ENCODE data around the gene BBS7.

The BBS7 gene

GRCh38 chr4:121806411-121806810 lies 63.9 kb downstream of the BBS7 start:
- no peak overlapping the region for H3K4me3 ChIP-seq (ENCODE audit: low read depth, low read length)
- no peak for DNase-seq (ENCODE audit: low read depth)
- TF ChIP-seq CTCF (IDR thresholded peaks at IDR 0.05; ENCODE audit: insufficient read depth, low read depth, low read length, missing control alignments), result no peak

DNA sequence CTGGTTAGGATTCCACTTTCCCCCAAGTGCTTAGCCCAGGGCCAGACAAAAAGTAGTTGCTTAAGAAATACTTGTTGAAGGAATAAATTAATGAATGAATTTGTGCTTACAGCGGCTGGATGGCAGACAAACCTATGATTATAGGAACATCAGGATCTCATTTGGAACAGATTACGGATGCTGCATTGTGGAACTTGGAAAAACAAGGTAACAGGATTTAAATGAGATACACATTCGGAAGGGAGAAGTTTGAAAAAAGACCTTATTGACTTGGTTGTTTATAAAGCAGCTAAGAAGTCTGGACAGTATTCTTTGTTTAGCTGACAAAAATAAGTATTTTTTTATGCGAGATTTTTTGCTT lies 68.6 kb downstream of the BBS7 start:
- no peak for DNase-seq (ENCODE audit: low read depth)
- H3K4me3 ChIP-seq (ENCODE audit: low read depth, low read length), result peak overlapping the region; percentile 96
- TF ChIP-seq CTCF (IDR thresholded peaks at IDR 0.05; ENCODE audit: insufficient read depth, low read depth, low read length, missing control alignments), result no peak

DNA sequence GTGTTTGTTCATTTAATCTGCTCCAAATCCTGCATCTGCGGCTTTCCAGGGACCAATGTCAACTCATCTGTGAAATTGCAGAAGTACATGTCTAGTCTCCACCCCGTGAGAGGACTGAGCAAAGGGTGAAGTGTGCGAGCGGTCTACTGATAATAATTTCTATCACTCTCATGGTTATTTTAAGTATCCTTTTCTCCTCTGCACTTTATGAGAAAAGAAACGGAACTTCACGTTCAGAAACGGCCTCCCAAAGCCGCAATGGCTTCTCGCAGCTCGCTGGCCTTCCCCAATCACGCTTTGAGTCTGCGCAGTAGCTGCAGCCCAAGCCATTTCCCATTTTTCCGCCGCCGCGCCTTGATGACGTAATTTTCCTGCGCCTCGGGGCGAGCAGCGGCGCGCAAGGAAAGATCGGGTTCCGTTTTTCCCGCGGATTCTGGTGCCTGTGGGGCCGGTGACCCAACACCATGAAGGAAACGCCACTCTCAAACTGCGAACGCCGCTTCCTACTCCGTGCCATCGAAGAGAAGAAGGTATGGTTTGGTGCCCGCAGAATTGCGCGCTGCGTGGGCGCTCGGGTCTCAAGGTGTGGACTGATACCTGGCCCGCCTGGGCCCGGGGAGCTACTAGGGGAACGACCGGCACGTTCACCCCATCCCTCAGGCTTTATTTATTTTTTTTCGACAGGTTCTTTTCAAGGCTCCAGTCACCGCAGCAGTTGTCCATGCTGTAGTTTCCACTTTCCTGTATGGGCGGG lies 69.1 kb downstream of the BBS7 start, which contains the start of gene EXOSC9:
Gene EXOSC9, plus strand, starts transcription at position 363 of the 754 bp plus-strand sequence. Its CDS starts 102 bp downstream, at position 465.
- TF ChIP-seq CTCF (IDR thresholded peaks at IDR 0.05; ENCODE audit: insufficient read depth, low read depth, low read length, missing control alignments), result no peak
- H3K4me3 ChIP-seq (ENCODE audit: low read depth, low read length), result peak within 1 kb of the TSS; percentile 96
- peak; percentile 97 for DNase-seq (ENCODE audit: low read depth)

- peak overlapping the region; percentile 96 for H3K4me3 ChIP-seq (ENCODE audit: low read depth, low read length)
- no peak for DNase-seq (ENCODE audit: low read depth)
- TF ChIP-seq CTCF (IDR thresholded peaks at IDR 0.05; ENCODE audit: insufficient read depth, low read depth, low read length, missing control alignments), result no peak
Measured at GRCh38 chr4:121800638-121800960, 69.7 kb downstream of the BBS7 start.

DNA sequence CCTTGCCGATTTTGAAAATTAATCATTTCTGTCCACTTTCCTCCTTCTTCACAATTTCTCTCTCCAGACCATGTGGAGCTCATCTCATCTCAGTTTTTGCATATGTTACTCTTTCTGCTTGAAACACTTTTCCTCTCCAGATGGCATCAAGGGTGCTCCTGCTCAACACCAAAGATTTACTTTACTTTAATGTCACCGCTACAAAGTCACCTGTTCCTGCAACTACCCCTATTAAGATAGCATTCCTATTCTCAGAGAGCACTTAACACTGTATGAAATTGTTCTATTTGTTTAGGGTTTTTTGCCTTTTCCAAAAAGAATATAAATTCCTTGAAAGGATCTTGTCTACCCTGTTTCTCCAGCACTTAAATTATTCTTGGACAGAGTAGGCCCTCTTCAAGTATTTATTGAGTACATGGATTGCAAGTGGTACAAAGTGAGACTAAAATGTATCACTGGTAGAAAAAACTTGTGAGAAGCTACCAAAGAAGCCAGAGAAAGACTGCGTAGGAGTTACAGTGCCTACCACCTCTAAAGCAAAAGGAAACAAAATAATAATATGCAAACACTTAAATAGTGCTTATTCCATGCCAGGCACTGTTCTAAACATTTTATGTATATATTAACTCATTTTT lies 70.3 kb downstream of the BBS7 start:
- no peak for DNase-seq (ENCODE audit: low read depth)
- TF ChIP-seq CTCF (IDR thresholded peaks at IDR 0.05; ENCODE audit: insufficient read depth, low read depth, low read length, missing control alignments), result no peak
- peak overlapping the region; percentile 96 for H3K4me3 ChIP-seq (ENCODE audit: low read depth, low read length)

- peak; percentile 46 for DNase-seq (ENCODE audit: low read depth)
- H3K4me3 ChIP-seq (ENCODE audit: low read depth, low read length), result no peak overlapping the region
- no peak for TF ChIP-seq CTCF (IDR thresholded peaks at IDR 0.05; ENCODE audit: insufficient read depth, low read depth, low read length, missing control alignments)
Measured at GRCh38 chr4:121799208-121799823, 71.0 kb downstream of the BBS7 start.
